GM18499 (cell line): Measurements from ENCODE around the gene ARHGEF16.

Source experiments
- ATAC-seq: cut with Tn5 transposase; IDR thresholded peaks from one replicate; pipeline ENCODE4 v1.9.1; 2021; ENCODE audit warnings: moderate number of reproducible peaks; ENCODE audit not compliant: insufficient read depth, unreplicated experiment

Gene ARHGEF16

DNA sequence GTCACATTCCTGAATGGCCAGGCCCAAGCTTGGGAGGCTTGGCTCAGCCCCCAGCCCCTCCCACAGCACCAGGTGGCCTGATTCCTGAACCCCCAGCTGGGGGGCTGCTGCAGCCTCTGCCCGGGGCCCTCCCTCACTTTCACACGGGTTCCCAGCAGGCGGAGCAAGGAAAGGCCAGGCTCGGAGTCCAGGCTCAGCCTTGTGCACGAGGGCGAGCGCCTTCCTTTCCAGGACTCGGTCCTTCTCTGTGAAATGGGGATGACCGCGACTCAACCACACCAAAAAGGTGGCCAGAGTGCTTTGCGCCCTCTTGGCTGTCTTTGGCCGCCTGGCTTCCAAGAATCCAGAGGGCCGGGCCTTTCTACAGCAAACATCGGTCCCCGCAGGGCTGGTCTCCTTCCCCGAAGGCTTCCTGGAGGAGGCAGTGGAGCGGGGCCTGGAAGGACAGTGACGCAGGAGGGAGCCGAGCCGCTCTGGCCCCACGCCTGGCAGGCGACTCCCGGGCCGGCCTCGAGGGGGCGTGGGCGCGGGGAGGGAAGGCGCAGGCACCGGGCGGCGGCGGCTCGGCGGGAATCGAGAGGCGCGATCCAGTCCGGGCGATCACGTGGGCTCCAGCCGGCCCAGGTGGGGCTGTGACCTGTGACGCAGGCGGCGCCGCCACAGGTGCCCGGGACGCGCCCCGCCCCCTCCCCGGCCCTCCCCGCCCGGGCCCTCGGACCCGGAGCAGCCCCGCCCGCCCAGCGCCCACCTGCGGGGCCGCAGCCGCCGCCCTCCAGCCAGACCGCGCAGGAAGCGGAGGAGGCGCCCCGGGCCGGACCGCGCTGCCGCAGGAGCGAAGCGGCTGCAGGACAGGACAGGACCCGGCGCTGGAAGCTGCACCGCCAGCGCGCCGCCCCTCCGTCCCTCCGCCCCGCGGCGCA, at the start of gene ARHGEF16:
Gene ARHGEF16, plus strand, starts transcription at position 775 of the 920 bp plus-strand sequence. CDS start 8,420 bp downstream, outside the sequence.
- ATAC-seq: no peak

DNA sequence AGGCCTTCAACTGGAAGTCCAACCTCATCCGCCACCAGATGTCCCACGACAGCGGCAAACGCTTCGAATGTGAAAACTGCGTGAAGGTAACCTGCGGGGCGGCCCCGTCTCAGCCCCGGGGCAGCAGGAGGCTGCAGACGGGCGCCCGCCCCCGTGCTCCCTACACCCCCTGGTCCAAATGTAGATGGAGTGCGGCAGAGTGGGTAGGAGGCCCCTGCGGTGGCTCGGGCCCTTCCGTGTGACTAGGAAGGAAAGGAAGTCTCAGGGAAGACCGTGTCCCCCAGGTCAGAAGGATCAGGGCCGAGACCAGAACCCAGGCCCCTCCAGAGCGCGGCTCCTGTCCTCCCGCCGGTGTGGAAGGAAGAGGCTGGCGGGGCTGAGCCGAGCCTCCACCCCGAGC, 49.7 kb upstream of the ARHGEF16 start:
- no peak for ATAC-seq

DNA sequence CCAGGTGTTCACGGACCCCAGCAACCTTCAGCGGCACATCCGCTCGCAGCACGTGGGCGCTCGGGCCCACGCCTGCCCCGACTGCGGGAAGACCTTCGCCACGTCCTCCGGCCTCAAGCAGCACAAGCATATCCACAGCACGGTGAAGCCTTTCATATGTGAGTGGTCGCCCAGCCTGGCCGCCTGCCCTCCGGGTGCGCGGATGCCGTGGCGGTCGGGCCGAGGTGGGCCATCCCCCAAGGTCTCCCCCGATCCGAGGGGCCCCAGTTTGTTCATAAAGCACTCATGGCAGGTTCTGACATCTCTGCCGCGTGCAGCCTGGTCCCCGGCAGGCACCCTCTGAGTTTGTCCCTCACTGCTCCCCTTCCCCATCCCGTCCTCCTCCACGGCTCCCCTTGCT, 49.0 kb upstream of the ARHGEF16 start:
- ATAC-seq: no peak

DNA sequence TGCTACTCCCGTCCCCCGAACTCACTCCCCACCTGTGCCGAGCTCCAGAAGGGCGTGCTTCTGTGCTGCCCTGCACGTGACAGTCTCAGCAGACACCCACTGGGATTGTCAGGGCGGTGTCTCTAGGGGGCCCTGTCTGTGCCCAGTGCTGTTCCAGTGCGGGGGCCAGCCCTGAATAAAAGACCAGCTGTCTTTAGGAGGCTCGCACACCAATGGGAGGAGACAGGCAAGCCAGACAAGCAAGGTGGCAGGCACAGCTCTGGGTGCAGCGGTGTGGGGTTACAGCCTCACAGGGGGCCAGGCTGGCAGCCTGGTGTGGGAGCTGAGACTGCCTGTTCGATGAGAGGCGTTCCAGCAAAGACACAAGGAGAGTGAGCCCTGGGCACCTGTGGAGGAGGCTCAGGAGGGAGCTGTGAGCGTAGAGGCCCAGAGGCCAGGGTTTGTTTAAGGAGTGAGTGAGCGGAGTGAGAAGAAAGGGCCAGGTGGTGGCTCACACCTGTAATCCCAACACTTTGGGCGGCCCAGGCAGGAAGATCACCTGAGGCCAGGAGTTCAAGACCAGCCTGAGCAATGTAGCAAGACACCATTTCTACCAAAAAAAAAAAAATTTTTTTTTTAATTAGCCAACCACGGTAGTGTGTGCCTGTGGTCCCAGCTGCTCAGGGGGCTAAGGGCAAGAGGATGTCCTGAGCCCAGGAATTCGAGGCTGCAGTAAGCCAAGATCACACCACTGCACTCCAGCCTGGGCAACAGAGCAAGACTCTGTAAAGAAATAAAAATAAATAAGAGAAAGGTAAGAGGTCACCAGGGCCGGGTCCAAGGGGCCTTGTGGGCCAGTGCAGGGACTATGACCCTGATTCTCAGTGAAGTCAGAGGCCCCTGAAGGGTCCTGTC, 48.2 kb upstream of the ARHGEF16 start:
- no peak for ATAC-seq

DNA sequence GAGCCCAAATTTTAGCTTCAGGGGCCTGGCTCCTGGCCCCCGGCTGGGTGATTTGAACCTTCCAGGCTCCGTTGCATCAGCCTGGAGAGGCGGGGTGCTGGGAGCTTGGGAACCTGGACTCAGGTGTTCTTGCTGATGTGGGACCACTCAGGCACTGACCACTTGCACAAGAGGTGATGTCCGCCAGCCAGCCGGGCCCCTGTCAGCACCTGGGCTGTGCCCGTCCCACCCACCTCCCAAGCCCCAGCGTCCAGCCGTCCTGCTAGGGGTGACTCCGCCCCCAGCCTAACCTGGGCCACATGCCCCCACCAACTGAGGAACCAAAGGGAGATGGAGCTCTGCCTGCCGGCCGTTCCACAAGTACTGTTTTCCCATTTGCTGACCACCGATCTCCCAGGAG, 47.4 kb upstream of the ARHGEF16 start:
- ATAC-seq: no peak

DNA sequence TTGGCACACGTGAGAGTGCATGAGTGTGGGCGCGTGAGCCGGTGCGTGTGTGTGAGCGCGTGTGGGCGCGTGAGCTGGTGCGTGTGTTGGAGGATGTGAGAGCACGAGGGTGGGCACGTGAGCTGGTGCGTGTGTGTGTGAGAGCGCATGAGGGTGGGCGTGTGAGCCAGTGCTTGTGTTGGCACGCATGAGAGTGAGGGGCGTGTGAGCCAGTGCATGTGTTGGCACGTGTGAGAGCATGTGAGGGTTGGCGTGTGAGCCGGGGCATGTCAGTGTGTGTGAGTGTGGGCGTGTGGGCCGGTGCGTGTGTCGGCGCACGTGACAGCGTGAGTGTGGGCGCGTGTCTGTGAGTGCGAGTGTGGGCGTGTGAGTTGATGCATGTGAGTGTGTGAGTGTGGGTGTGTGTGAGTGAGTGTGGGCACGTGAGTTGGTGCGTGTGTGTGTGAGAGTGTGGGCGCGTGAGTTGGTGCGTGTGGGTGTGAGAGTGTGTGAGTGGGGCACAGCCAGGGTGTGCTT, 45.7 kb upstream of the ARHGEF16 start:
- no peak for ATAC-seq

DNA sequence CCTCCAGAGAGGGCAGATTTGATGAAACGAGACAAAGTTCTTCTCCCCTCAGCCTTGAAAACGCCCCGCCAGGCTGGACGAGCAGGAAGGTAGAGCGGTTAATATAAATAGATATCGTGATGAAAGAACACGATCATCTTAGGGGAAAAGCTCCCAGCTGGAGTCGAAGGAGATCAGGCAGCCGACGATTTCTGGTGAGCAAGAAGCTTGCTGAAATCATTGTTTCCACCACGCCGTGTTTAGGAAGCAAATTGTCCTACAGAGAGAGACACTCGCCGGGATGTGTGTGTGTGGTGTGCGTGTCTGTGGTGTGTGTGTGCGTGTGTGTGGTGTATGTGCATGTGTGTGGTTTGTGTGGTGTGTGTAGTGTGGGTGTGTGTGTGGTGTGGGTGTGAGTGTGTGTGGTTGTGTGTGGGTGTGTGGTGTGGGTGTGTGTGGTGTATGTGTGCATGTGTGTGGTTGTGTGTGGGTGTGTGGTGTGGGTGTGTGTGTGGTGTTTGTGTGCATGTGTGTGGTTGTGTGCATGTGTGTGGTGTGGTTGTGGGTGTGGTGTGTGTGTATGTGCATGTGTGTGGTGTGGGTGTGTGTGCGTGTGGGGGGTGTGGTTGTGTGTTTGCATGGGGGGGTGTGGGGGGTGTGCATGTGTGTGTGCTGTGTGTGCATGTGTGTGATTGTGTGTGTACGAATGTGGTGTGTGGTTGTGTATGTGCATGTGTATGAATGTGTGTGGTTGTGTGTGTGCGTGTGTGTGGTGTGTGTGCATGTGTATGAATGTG, 44.9 kb upstream of the ARHGEF16 start:
- ATAC-seq: no peak

DNA sequence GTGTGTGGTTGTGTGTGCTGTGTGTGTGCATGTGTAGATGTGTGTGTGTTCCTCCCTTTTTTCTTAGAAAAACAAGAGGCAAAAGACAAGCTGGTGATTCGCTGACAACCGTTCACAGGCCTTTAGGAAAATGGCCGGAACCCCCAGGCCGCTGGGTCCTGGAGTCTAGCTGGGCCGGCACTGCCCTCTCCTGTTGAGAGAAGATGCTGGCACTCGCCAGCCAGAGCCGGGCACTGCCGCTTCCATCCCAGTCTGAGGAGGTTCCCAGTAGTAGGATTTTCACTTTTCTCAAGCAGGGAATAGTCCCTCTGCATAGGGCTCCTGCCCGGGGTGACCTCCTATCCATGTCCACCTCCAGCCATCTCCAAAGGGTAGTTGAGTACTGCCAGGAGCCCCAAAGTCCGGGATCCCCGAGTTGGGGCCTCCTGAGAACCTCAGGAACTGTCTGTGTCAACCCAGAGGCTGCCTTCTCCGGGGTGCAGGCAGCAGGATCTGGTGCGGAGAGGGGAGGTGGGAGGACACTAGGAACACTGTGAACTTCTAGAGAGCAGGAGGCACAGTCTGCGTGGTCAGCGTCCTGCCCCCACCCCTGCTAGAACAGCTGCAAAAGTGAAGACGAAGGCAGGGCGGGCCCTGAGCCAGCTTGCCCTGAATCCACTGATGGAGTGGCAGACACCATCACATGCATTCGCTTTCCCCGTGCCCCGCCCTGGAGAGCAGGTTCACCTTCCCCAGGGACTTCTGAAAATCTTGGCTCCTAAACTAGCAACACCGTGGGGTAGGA, 44.1 kb upstream of the ARHGEF16 start:
- no peak for ATAC-seq

DNA sequence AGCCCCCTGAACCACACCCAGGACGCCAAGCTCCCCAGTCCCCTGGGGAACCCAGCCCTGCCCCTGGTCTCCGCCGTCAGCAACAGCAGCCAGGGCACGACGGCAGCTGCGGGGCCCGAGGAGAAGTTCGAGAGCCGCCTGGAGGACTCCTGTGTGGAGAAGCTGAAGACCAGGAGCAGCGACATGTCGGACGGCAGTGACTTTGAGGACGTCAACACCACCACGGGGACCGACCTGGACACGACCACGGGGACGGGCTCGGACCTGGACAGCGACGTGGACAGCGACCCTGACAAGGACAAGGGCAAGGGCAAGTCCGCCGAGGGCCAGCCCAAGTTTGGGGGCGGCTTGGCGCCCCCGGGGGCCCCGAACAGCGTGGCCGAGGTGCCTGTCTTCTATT, 42.7 kb upstream of the ARHGEF16 start:
- no peak for ATAC-seq

DNA sequence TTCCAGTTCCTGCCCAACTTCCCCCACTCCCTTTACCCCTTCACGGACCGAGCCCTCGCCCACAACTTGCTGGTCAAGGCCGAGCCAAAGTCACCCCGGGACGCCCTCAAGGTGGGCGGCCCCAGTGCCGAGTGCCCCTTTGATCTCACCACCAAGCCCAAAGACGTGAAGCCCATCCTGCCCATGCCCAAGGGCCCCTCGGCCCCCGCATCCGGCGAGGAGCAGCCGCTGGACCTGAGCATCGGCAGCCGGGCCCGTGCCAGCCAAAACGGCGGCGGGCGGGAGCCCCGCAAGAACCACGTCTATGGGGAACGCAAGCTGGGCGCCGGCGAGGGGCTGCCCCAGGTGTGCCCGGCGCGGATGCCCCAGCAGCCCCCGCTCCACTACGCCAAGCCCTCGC, 42.1 kb upstream of the ARHGEF16 start:
- ATAC-seq: no peak

DNA sequence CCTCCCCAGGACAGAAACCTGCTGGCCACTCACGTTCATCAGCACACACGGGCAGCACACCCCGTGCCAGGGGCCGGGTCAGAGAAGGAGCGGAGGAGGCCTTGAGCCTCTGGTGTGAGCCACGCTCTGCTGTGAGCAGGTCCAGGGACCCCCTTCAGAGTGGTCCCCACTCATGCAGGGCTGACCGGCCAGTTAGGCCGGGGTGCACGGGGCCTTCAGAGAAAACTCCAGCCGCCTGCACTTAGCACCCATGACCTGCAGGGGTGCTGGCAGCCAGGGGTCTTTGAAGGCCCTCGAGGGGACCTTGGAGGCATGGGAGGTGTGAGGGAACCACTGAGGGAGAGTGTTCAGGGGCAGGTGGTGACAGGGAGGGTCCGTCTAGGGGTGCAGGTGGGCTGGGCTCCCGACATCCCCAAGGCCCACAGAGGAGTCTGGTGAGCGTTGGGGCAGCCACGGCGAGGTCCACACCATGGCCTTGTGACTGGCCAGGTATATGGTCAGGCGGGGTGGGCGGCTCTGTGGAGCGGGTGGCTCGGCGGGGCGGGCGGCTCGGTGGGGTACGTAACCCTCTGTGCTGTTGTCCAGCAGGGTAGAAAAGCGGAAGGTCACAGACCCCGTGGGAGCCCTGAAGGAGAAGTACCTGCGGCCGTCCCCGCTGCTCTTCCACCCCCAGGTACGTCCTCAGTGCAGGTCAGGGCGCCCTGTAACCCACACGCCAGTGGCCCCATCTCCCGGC, 40.3 kb upstream of the ARHGEF16 start:
- ATAC-seq: no peak

DNA sequence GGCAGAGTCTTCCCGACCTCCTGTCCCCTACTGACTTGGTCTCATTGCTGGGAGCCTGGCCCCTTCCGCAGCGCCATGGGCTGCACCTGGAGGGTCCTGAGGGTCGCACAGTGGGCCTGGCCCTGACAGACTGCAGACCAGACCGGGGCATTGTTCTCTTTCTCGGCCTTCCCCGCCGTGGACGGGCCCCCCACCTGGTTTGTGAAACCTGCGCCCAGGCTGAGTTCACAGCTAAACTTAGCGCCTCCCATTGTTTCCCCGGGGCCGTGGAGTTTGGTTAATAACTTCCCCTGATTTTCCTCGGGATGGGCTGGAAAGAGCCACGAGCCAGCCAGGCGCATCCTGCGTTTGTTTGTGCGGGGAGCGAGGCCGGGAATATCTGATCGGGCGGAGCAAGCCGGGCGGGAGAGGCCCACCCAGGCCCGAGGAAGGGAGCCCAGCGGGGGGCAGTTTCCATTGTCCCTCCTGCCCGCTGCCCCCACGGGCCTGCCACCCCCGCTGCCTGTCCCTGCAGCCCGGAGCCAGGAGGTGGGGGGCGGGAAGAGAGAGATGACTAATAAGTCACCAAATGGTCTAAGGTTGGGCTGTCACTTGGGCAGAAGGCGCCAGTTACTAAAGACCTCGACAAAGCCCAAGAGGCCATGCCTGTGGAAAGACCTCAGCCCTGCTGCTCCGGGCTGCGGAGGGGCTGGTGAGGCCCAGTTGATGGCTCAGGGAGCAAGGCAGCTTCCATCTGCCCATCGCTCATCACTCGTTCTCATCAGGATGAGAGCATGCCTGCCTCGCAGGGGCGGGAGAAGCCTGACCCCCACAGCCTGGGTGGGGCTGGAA, 39.0 kb upstream of the ARHGEF16 start:
- ATAC-seq: no peak

DNA sequence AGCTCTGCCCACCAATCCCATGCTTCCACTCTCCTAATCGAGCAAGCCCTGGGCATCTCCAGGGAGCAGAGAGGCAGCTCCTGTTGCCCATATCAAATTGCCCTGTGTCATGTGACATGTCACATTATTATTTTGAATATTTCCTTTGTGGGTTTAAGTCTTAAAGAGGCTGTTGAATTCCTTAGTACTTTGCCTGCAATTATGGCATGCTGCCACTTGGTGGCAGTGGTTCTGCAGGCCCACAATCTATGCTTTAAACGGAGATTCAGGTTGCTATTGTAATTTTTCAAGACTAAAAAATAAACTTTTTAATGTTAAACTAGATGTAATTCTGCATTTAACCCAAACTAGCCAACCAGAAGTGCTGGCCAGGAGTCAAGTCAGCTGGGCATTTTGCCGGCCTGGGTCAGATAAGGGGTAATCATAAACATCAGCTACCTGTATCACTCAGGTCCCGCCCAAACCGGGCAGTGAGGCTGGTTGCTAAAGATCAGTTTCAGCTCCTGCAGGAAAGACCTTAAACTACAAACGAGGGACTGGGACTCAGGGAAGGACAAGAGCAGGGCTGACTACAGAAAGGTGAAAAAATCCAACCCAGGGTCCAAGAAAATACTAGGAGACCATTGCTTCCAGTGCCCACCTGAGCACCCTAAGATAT, 37.3 kb upstream of the ARHGEF16 start:
- ATAC-seq: no peak

DNA sequence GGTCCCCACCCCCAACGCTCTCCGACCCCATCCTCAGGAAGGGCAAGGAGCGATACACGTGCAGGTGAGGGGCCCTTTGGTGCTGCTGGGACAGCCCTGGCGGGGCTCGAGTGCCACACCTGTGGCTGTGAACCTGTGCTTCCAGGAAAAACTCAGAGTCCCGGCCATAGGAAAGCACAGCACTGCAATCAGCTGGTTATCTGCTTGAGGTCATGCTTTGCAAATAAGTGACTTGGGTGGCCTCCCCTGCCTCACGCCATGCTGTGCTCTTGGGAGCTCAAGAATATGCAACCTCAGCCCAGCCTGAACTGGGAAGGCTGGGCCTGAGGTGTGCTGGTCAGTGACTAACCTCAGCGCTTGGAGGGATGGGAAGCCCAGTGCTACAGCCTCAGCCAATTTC, 36.5 kb upstream of the ARHGEF16 start:
- no peak for ATAC-seq

DNA sequence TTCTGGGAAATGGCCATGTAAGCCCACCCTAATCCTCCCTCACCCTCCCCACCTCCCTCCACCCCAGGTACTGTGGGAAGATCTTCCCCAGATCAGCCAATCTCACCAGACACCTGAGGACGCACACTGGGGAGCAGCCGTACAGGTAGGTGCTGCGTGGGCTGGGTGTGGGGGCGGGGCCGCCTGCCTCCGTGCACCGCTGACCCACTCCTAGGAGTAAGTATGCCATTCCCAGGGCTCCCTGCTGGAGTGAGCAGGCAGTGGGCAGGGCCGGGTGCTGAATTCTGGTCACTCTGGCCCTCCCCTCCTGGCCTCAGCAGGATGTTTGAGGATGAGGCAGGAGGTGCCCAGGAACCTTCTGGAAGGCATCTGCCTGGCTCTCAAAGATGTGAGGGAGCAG, 35.9 kb upstream of the ARHGEF16 start:
- no peak for ATAC-seq

DNA sequence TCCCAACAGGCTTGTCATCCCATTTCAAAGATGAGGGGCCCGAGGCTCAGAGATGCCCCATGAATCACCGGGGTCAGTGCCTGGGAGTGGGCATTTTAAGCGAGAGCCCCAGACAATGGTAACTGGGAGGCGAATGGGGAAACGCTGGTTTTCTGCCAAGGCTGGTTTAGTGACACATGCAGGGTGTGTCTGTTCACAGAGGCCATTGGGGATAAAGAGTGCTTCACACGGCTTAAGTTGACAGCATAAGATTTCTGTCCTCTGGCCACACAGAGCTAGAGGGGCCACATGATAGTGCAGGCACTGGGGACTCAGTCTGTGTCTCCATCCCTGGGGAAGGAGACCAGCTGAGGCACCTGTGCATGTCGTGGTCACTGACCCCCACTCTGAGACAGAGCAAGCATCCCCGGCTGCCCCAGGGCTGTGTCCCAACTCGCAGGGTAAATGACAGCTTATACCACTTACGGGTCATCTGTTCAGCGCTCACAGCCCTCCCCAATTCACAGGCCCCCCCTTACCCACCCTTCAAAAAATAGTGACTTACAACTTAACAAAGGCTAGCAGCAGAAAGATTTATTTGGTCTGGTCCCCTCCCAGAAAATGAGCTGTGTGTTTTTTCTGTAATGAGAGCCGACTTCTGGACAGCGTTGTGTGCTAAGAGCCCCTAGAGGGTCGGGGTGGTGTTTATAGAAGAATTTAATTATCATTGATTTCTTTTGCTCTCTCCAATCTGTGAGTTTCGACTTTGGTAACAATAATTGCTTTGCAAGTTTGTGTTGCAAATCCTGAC, 34.9 kb upstream of the ARHGEF16 start:
- no peak for ATAC-seq
